H9 (cell line): Measurements from ENCODE around the gene MDFIC. TPM values are rescaled to one million over a fixed set of nuclear protein-coding genes. Genes with fewer than 3 reads are reported as not detected.

Experiments
- DNase-seq: peaks from one replicate; pipeline ENCODE4 v3.0.0-alpha.2; 2017
- H2AFZ ChIP-seq: one replicate; pipeline ENCODE4 v1.6.1; 2013; ENCODE audit warnings: mild to moderate bottlenecking, low read length, control low read depth, moderate library complexity
- H2AK5ac ChIP-seq: 2 replicates; pipeline ENCODE4 v1.6.1; 2013; ENCODE audit warnings: low read length, control low read depth, mixed read lengths; ENCODE audit not compliant: insufficient read length
- H2BK120ac ChIP-seq: one replicate; pipeline ENCODE4 v1.6.1; 2013; ENCODE audit warnings: low read depth, mild to moderate bottlenecking, low read length, control low read depth, inconsistent platforms; ENCODE audit not compliant: poor library complexity, severe bottlenecking
- H2BK12ac ChIP-seq: 2 replicates; pipeline ENCODE4 v1.6.1; 2013; ENCODE audit warnings: low read length, control low read depth, mixed read lengths, low read depth; ENCODE audit not compliant: insufficient read length
- H2BK15ac ChIP-seq: 2 replicates; pipeline ENCODE4 v1.6.1; 2013; ENCODE audit warnings: low read depth, low read length, control low read depth
- H2BK20ac ChIP-seq: one replicate; pipeline ENCODE4 v1.6.1; 2013; ENCODE audit warnings: low read depth, mild to moderate bottlenecking, low read length, control low read depth, inconsistent platforms; ENCODE audit not compliant: poor library complexity, severe bottlenecking
- H2BK5ac ChIP-seq: 2 replicates; pipeline ENCODE4 v1.6.1; 2013; ENCODE audit warnings: low read length, control low read depth, mixed read lengths; ENCODE audit not compliant: insufficient read length
- H3K14ac ChIP-seq: 2 replicates; pipeline ENCODE4 v1.6.1; 2013; ENCODE audit warnings: low read length, control low read depth; ENCODE audit not compliant: insufficient read depth
- H3K18ac ChIP-seq: 2 replicates; pipeline ENCODE4 v1.6.1; 2013; ENCODE audit warnings: low read depth, mild to moderate bottlenecking, mixed read lengths, low read length, control low read depth; ENCODE audit not compliant: insufficient read length
- H3K23ac ChIP-seq: 2 replicates; pipeline ENCODE4 v1.6.1; 2013; ENCODE audit warnings: low read length, control low read depth, mixed read lengths, low read depth; ENCODE audit not compliant: insufficient read length
- H3K23me2 ChIP-seq: 2 replicates; pipeline ENCODE4 v1.6.1; 2013; ENCODE audit warnings: low read depth, mild to moderate bottlenecking, mixed read lengths, low read length, control low read depth; ENCODE audit not compliant: insufficient read length, poor library complexity, severe bottlenecking
- H3K27ac ChIP-seq: 2 replicates; pipeline ENCODE4 v1.5.1; 2013; ENCODE audit warnings: low read length, control low read depth, mixed read lengths, low read depth; ENCODE audit not compliant: insufficient read length
- H3K27me3 ChIP-seq: 2 replicates; pipeline ENCODE4 v1.6.1; 2013; ENCODE audit warnings: low read length, control low read depth, inconsistent platforms; ENCODE audit not compliant: insufficient read depth
- H3K4ac ChIP-seq: 2 replicates; pipeline ENCODE4 v1.6.1; 2013; ENCODE audit warnings: low read depth, mild to moderate bottlenecking, control low read depth, inconsistent platforms, low read length, moderate library complexity
- H3K4me1 ChIP-seq: 2 replicates; pipeline ENCODE4 v1.6.1; 2013; ENCODE audit warnings: low read length, control low read depth, inconsistent platforms; ENCODE audit not compliant: insufficient read depth
- H3K4me2 ChIP-seq: 2 replicates; pipeline ENCODE4 v1.6.1; 2013; ENCODE audit warnings: low read length, control low read depth, mixed read lengths; ENCODE audit not compliant: insufficient read length, insufficient read depth
- H3K56ac ChIP-seq: 2 replicates; pipeline ENCODE4 v1.6.1; 2013; ENCODE audit warnings: low read depth, mild to moderate bottlenecking, mixed read lengths, low read length, control low read depth; ENCODE audit not compliant: insufficient read length
- H3K79me1 ChIP-seq: 2 replicates; pipeline ENCODE4 v1.6.1; 2013; ENCODE audit warnings: low read depth, mild to moderate bottlenecking, moderate library complexity, low read length, control low read depth, inconsistent platforms; ENCODE audit not compliant: insufficient read depth, poor library complexity, severe bottlenecking
- H3K79me2 ChIP-seq: 2 replicates; pipeline ENCODE4 v1.6.1; 2013; ENCODE audit warnings: low read length, control low read depth, inconsistent platforms; ENCODE audit not compliant: insufficient read depth
- H3K9ac ChIP-seq: 2 replicates; pipeline ENCODE4 v1.6.1; 2013; ENCODE audit warnings: low read length, control low read depth, mixed read lengths; ENCODE audit not compliant: insufficient read length; ENCODE audit errors: extremely low read depth
- H3K9me3 ChIP-seq: one replicate; pipeline ENCODE4 v1.6.1; 2013; ENCODE audit warnings: low read depth, low read length, inconsistent platforms; ENCODE audit not compliant: control insufficient read depth
- H3T11ph ChIP-seq: one replicate; pipeline ENCODE4 v1.6.1; 2013; ENCODE audit warnings: mild to moderate bottlenecking, low read length, control low read depth, inconsistent platforms
- H4K20me1 ChIP-seq: one replicate; pipeline ENCODE4 v1.6.1; 2013; ENCODE audit not compliant: control insufficient read depth, insufficient read length, insufficient read depth
- H4K5ac ChIP-seq: 2 replicates; pipeline ENCODE4 v1.6.1; 2013; ENCODE audit warnings: low read depth, mild to moderate bottlenecking, mixed read lengths, low read length, control low read depth; ENCODE audit not compliant: insufficient read length
- H4K8ac ChIP-seq: replicated peaks from 2 replicates; pipeline ENCODE4 v1.6.1; 2013; ENCODE audit warnings: low read length, control low read depth, mixed read lengths, low read depth; ENCODE audit not compliant: insufficient read length
- H4K91ac ChIP-seq: 2 replicates; pipeline ENCODE4 v1.6.1; 2013; ENCODE audit warnings: low read depth, mild to moderate bottlenecking, moderate library complexity, mixed read lengths, low read length, control low read depth; ENCODE audit not compliant: insufficient read length
- H3K27ac Mint-ChIP-seq, 3 experiments: 2 replicates in 2 of 3; 3 replicates in 1 of 3; pipeline ENCODE4 v1.8.0; 2020 to 2021; ENCODE audit warnings: mixed read lengths in 3 of 3, mild to moderate bottlenecking in 1 of 3, moderate library complexity in 1 of 3
- H3K27me3 Mint-ChIP-seq: 2 replicates; pipeline ENCODE4 v1.8.0; 2021; ENCODE audit warnings: low read depth, mild to moderate bottlenecking, moderate library complexity, mixed read lengths
- H3K36me3 Mint-ChIP-seq, 3 experiments: 2 replicates in 2 of 3; 3 replicates in 1 of 3; pipeline ENCODE4 v1.8.0; 2020 to 2021; ENCODE audit warnings: low read depth in 3 of 3, mixed read lengths in 3 of 3; ENCODE audit not compliant: insufficient read depth in 1 of 3
- H3K4me1 Mint-ChIP-seq, 2 experiments: 2 replicates each; pipeline ENCODE4 v1.8.0; 2020; ENCODE audit warnings: mixed read lengths in 2 of 2
- H3K4me3 Mint-ChIP-seq, 2 experiments: 2 replicates in 1 of 2; 3 replicates in 1 of 2; pipeline ENCODE4 v1.8.0; 2020 to 2021; ENCODE audit warnings: mild to moderate bottlenecking in 2 of 2, mixed read lengths in 2 of 2, moderate library complexity in 1 of 2
- H3K9me3 Mint-ChIP-seq, 2 experiments: 2 replicates in 1 of 2; 3 replicates in 1 of 2; pipeline ENCODE4 v1.8.0; 2020; ENCODE audit warnings: mild to moderate bottlenecking in 2 of 2, mixed read lengths in 2 of 2, moderate library complexity in 1 of 2
- CTCF ChIP-seq: fragments of 200-600 bp; sonication (generic); conservative IDR thresholded peaks from 3 replicates; pipeline ENCODE4 v1.8.0; 2021; ENCODE audit warnings: antibody characterized with exemption, mild to moderate bottlenecking
- WGBS: extraction: QIAGEN DNeasy Blood & Tissue Kit; methylation state at CpG from one replicate; pipeline ENCODE4 v1.1.7; 2013; ENCODE audit warnings: missing lambda C conversion rate, low lambda C conversion rate, mixed read lengths; ENCODE audit not compliant: insufficient read length; ENCODE audit errors: extremely low coverage; 5-methylcytosine and 5-hydroxymethylcytosine counted together
- total RNA-seq: library from RNA; stranded (reverse); gene quantifications from 2 replicates; pipeline ENCODE4 v1.2.1, GENCODE V29; 2021

The MDFIC gene
- total RNA-seq, 1 experiment from 2014 or later = 2.0 TPM

- Histone ChIP-seq H2AK5ac (no peak overlapping the region), H3T11ph (no peak overlapping the region), H4K5ac (no peak overlapping the region), H2BK12ac (no peak overlapping the region), H3K23ac (no peak overlapping the region), H2BK5ac (no peak overlapping the region), H3K4me1 (no peaks in the 10 kb centered on the region; the same call in 1 of the 2 replicates), H3K23me2 (no peaks in the 10 kb centered on the region), H3K4me2 (no peak overlapping the region), H3K9ac (no peak overlapping the region), H3K79me1 (no peaks in the 10 kb centered on the region), H3K56ac (no peak overlapping the region), H3K9me3 (no peaks in the 10 kb centered on the region), H3K27ac (no peak overlapping the region), H2BK120ac (no peak overlapping the region), H3K18ac (no peak overlapping the region), H3K27me3 (no peaks in the 10 kb centered on the region), H2BK20ac (no peak overlapping the region), H4K91ac (no peak overlapping the region), H3K79me2 (no peaks in the 10 kb centered on the region), H3K4ac (no peak overlapping the region), H3K14ac (no peak overlapping the region), H2BK15ac (no peak overlapping the region), H4K20me1 (no peaks in the 10 kb centered on the region), H4K8ac (no peak overlapping the region), H2AFZ (no peak overlapping the region)
- H3K9me3 Mint-ChIP-seq = no peaks in the 10 kb centered on the region
- WGBS = no CpG with 5 or more reads among the region's 2 CpGs
- H3K4me3 Mint-ChIP-seq = no peak overlapping the region
- H3K4me1 Mint-ChIP-seq = peaks cover 4 to 10% of the 10 kb centered on the region in 2 experiments; a peak in 3 of 4 replicates
- DNase-seq = no peak
- TF ChIP-seq CTCF = no peak
- H3K36me3 Mint-ChIP-seq = no peaks in the 10 kb centered on the region
- no peaks in the 10 kb centered on the region for H3K27me3 Mint-ChIP-seq
- no peak overlapping the region for H3K27ac Mint-ChIP-seq
These were observed 112.6 kb downstream of the MDFIC start for GRCh38 chr7:115034515-115034914.
